Measurements from ENCODE around the gene ZNRF2.
"Not testable (repeated sequence)": the region's sequence is repeated elsewhere in the genome, so short reads cannot be mapped to it uniquely, and the experiment has no call there.

DNA sequence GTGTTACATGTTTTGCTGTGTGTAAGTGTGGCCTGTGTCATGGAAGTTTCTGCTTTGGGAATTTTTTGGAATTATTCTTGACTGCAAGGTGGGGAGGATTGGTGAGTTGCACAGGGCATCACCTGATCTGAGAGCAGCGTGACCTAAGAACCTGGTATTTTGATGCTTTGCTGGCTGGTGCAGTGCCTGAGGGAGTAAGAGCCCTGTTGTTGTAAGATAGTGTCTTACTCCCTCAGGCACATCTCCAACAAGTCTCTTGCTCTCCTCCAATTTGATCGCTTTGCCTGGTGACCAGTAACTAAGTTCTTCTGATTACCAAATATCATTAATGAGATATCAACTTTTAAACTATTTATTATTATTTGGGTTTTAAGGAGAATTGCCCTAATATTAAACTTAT is 5.2 kb downstream of the ZNRF2 start:
- TF ChIP-seq, protein P1, sequence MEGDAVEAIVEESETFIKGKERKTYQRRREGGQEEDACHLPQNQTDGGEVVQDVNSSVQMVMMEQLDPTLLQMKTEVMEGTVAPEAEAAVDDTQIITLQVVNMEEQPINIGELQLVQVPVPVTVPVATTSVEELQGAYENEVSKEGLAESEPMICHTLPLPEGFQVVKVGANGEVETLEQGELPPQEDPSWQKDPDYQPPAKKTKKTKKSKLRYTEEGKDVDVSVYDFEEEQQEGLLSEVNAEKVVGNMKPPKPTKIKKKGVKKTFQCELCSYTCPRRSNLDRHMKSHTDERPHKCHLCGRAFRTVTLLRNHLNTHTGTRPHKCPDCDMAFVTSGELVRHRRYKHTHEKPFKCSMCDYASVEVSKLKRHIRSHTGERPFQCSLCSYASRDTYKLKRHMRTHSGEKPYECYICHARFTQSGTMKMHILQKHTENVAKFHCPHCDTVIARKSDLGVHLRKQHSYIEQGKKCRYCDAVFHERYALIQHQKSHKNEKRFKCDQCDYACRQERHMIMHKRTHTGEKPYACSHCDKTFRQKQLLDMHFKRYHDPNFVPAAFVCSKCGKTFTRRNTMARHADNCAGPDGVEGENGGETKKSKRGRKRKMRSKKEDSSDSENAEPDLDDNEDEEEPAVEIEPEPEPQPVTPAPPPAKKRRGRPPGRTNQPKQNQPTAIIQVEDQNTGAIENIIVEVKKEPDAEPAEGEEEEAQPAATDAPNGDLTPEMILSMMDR (IDR thresholded peaks at IDR 0.05), result not testable (repeated sequence)
- TF ChIP-seq POLR2A, EP300 (IDR thresholded peaks at IDR 0.05): not testable (repeated sequence)

Data from ovary (tissue), 3 donors.